Bronchus fibroblast of lung (primary cell): Measurements from ENCODE around the gene ZSCAN26. TPM values are rescaled to one million over a fixed set of nuclear protein-coding genes. Genes with fewer than 3 reads are reported as not detected.

Experiments
- total RNA-seq: library from RNA; depleted of rRNA; stranded (reverse); fragments of >200 nt; gene quantifications from 2 replicates; pipeline ENCODE4 v1.2.3, GENCODE V29; 2015

Gene ZSCAN26
- total RNA-seq = 11.0 and 11.9 TPM in 2 replicates

GRCh38 chr6:28266962-28267694 lies at the start of gene ZSCAN26:
Gene ZSCAN26, plus strand, starts transcription at chr6:28267143. Its CDS starts 4,777 bp downstream, at chr6:28271920.

GRCh38 chr6:28225056-28225834 lies 41.7 kb upstream of the ZSCAN26 start, which contains the start of gene ZSCAN9:
Gene ZSCAN9, plus strand, starts transcription at chr6:28225275. Its CDS starts 1,810 bp downstream, at chr6:28227085.

GRCh38 chr6:28252009-28252975 lies 14.7 kb upstream of the ZSCAN26 start, which contains the start of gene ZKSCAN4:
Gene ZKSCAN4, minus strand, starts transcription at chr6:28252269. Its CDS starts 289 bp downstream, at chr6:28251980.

GRCh38 chr6:28258877-28259777 lies 7.8 kb upstream of the ZSCAN26 start, which contains the start of gene NKAPL:
Gene NKAPL, plus strand, starts transcription at chr6:28259297. Its CDS starts 75 bp downstream, at chr6:28259372.

GRCh38 chr6:28281288-28282064 lies 14.5 kb downstream of the ZSCAN26 start, which contains the start of gene PGBD1:
Gene PGBD1, plus strand, starts transcription at chr6:28281572. Its CDS starts 2,242 bp downstream, at chr6:28283814.

Other genes starting within 250 kb of the ZSCAN26 start
- gene ZNF165, start 186.6 kb upstream of the ZSCAN26 start, total RNA-seq = 0.34 and 0.45 TPM in 2 replicates
- gene ZSCAN16, start 142.5 kb upstream of the ZSCAN26 start, total RNA-seq = 1.7 and 1.8 TPM in 2 replicates
- gene ZKSCAN8, start 125.3 kb upstream of the ZSCAN26 start, total RNA-seq = 5.2 and 5.5 TPM in 2 replicates
- 8.1 and 10.4 TPM in 2 replicates for gene ZSCAN9, start 41.9 kb upstream of the ZSCAN26 start, total RNA-seq
- gene ZKSCAN4, start 14.9 kb upstream of the ZSCAN26 start, total RNA-seq = 4.0 and 4.5 TPM in 2 replicates
- gene NKAPL, start 7.8 kb upstream of the ZSCAN26 start, total RNA-seq = 0.89 and 1.3 TPM in 2 replicates
- 5.9 and 7.1 TPM in 2 replicates for gene PGBD1, start 14.4 kb downstream of the ZSCAN26 start, total RNA-seq
- gene ZSCAN31, start 69.0 kb downstream of the ZSCAN26 start, total RNA-seq = 0.84 and 0.89 TPM in 2 replicates
- gene ZKSCAN3, start 82.8 kb downstream of the ZSCAN26 start, total RNA-seq = 2.7 and 3.3 TPM in 2 replicates
- 3.4 and 5.5 TPM in 2 replicates for gene ZSCAN12, start 132.6 kb downstream of the ZSCAN26 start, total RNA-seq
- 1.5 and 2.5 TPM in 2 replicates for gene ZSCAN23, start 176.3 kb downstream of the ZSCAN26 start, total RNA-seq
- not detected in 2 replicates for gene GPX6, start 248.7 kb downstream of the ZSCAN26 start, total RNA-seq